GM12878 (cell line): ENCODE measurements around the gene HDAC8. TPM values are rescaled to one million over a fixed set of nuclear protein-coding genes. Genes with fewer than 3 reads are reported as not detected.

Experiments used
- ATF3 ChIP-seq: IDR thresholded peaks from 2 replicates; pipeline ENCODE4 v1.6.1; 2011; ENCODE audit warnings: low read depth, mild to moderate bottlenecking, low read length, moderate library complexity, borderline replicate concordance; ENCODE audit errors: extremely low read depth
- ATF7 ChIP-seq: fragments of 450-650 bp; IDR thresholded peaks from 2 replicates; pipeline ENCODE4 v1.6.1; 2016; ENCODE audit warnings: low read depth, mild to moderate bottlenecking
- BHLHE40 ChIP-seq, 2 experiments: fragments of 450-650 bp in 1 of 2; IDR thresholded peaks; 2 replicates each; pipeline ENCODE4 v1.6.1; 2011 to 2017; ENCODE audit warnings: low read depth in 2 of 2, borderline replicate concordance in 1 of 2, improper control_type of control experiment in 1 of 2, low read length in 1 of 2, mild to moderate bottlenecking in 1 of 2
- CREM ChIP-seq: IDR thresholded peaks from 2 replicates; pipeline ENCODE4 v1.6.1; 2014; ENCODE audit warnings: antibody characterized with exemption, low read depth
- DPF2 ChIP-seq: fragments of 450-650 bp; IDR thresholded peaks from 2 replicates; pipeline ENCODE4 v1.6.1; 2017; ENCODE audit warnings: mild to moderate bottlenecking
- EP300 ChIP-seq, 2 experiments: fragments of 150-350 bp in 1 of 2; IDR thresholded peaks; 2 replicates each; pipeline ENCODE4 v1.6.1; 2011 to 2012; ENCODE audit warnings: low read depth in 2 of 2, low read length in 2 of 2, borderline replicate concordance in 1 of 2, improper control_type of control experiment in 1 of 2, inconsistent platforms in 1 of 2; ENCODE audit not compliant: control insufficient read depth in 1 of 2
- ESRRA ChIP-seq: IDR thresholded peaks from 2 replicates; pipeline ENCODE4 v1.6.1; 2012; ENCODE audit warnings: mild to moderate bottlenecking, low read length, improper control_type of control experiment
- IKZF1 ChIP-seq: fragments of 450-650 bp; conservative IDR thresholded peaks from 2 replicates; pipeline ENCODE4 v1.6.1; 2017; ENCODE audit warnings: antibody characterized with exemption, mild to moderate bottlenecking
- IKZF2 ChIP-seq, 2 experiments: fragments of 450-650 bp; IDR thresholded peaks; 2 replicates each; pipeline ENCODE4 v1.6.1; 2017; ENCODE audit warnings: mild to moderate bottlenecking in 2 of 2, moderate library complexity in 2 of 2
- LARP7 ChIP-seq: fragments of 450-650 bp; IDR thresholded peaks from 2 replicates; pipeline ENCODE4 v1.6.1; 2017; ENCODE audit warnings: mild to moderate bottlenecking
- MEF2B ChIP-seq: fragments of 450-650 bp; IDR thresholded peaks from 2 replicates; pipeline ENCODE4 v1.6.1; 2018; ENCODE audit warnings: mild to moderate bottlenecking, moderate library complexity; ENCODE audit not compliant: partially characterized antibody, poor library complexity, severe bottlenecking
- NFIC ChIP-seq: IDR thresholded peaks from 2 replicates; pipeline ENCODE4 v1.6.1; 2012; ENCODE audit warnings: low read depth, mild to moderate bottlenecking, inconsistent platforms, low read length, moderate library complexity
- NFXL1 ChIP-seq: fragments of 450-650 bp; IDR thresholded peaks from 2 replicates; pipeline ENCODE4 v1.6.1; 2017; ENCODE audit warnings: antibody characterized with exemption, mild to moderate bottlenecking, borderline replicate concordance
- NRF1 ChIP-seq: conservative IDR thresholded peaks from 2 replicates; pipeline ENCODE4 v1.6.1; 2011; ENCODE audit warnings: mild to moderate bottlenecking, low read depth, low read length, improper control_type of control experiment
- POLR2AphosphoS2 ChIP-seq: IDR thresholded peaks from 2 replicates; pipeline ENCODE4 v1.6.1; 2011; ENCODE audit warnings: low read depth, mild to moderate bottlenecking, low read length, improper control_type of control experiment, moderate library complexity
- POU2F2 ChIP-seq: IDR thresholded peaks from 3 replicates; pipeline ENCODE4 v1.6.1; 2011; ENCODE audit warnings: low read depth, mild to moderate bottlenecking, low read length, borderline replicate concordance
- RAD21 ChIP-seq: IDR thresholded peaks from 2 replicates; pipeline ENCODE4 v1.6.1; 2011; ENCODE audit warnings: mild to moderate bottlenecking, low read depth, low read length, moderate library complexity; ENCODE audit not compliant: insufficient read depth
- RFX5 ChIP-seq: IDR thresholded peaks from 2 replicates; pipeline ENCODE4 v1.6.1; 2011; ENCODE audit warnings: low read depth, low read length, improper control_type of control experiment
- RUNX3 ChIP-seq: IDR thresholded peaks from 2 replicates; pipeline ENCODE4 v1.6.1; 2012; ENCODE audit warnings: low read length, inconsistent platforms
- SKIL ChIP-seq: fragments of 450-650 bp; IDR thresholded peaks from 2 replicates; pipeline ENCODE4 v1.6.1; 2017; ENCODE audit warnings: mild to moderate bottlenecking, low read depth, inconsistent platforms; ENCODE audit not compliant: poor library complexity, severe bottlenecking
- SMARCA5 ChIP-seq: fragments of 450-650 bp; IDR thresholded peaks from 2 replicates; pipeline ENCODE4 v1.6.1; 2017; ENCODE audit warnings: mild to moderate bottlenecking
- STAT1 ChIP-seq: fragments of 450-650 bp; conservative IDR thresholded peaks from 2 replicates; pipeline ENCODE4 v1.6.1; 2014; ENCODE audit warnings: antibody characterized with exemption, mild to moderate bottlenecking
- SUPT20H ChIP-seq: IDR thresholded peaks from 2 replicates; pipeline ENCODE4 v1.6.1; 2011; ENCODE audit warnings: low read depth, mild to moderate bottlenecking, low read length, moderate library complexity, borderline replicate concordance; ENCODE audit not compliant: control insufficient read depth
- WRNIP1 ChIP-seq: IDR thresholded peaks from 2 replicates; pipeline ENCODE4 v1.6.1; 2011; ENCODE audit warnings: low read depth, low read length, improper control_type of control experiment, borderline replicate concordance
- YY1 ChIP-seq: IDR thresholded peaks from 2 replicates; pipeline ENCODE4 v1.6.1; 2011; ENCODE audit warnings: low read depth, mild to moderate bottlenecking, low read length
- ZBTB33 ChIP-seq: fragments of 450-650 bp; IDR thresholded peaks from 2 replicates; pipeline ENCODE4 v1.6.1; 2017; ENCODE audit warnings: mild to moderate bottlenecking
- ZZZ3 ChIP-seq: IDR thresholded peaks from 2 replicates; pipeline ENCODE4 v1.6.1; 2011; ENCODE audit warnings: low read depth; ENCODE audit not compliant: control insufficient read depth, insufficient read length
- polyA plus RNA-seq, 11 experiments: library from polyadenylated mRNA; depleted of rRNA in 4 of 11; unstranded in 6 of 11; stranded (reverse) in 5 of 11; fragments of >200 nt; fragmentation: Nextera tagmentation in 4 of 11; fragmentation: Illumina TruSeq in 1 of 11; extraction: Ambion mirVana in 4 of 11; extraction: Trizol in 1 of 11; gene quantifications; 1 replicate in 1 of 11; 2 replicates in 10 of 11; pipeline versions ENCODE4 v1.2.1 to v1.2.3, GENCODE V29; 2011 to 2016; ENCODE audit warnings: inconsistent platforms in 2 of 11, missing spikeins in 2 of 11, low read depth in 1 of 11
- total RNA-seq, 4 experiments: library from RNA; depleted of rRNA in 3 of 4; stranded (reverse); fragments of >200 nt in 3 of 4; fragmentation: Illumina TruSeq in 1 of 4; extraction: Trizol in 1 of 4; gene quantifications; 2 replicates each; pipeline versions ENCODE4 v1.2.1 to v1.2.3, GENCODE V29; 2013 to 2021

The HDAC8 gene
- total and polyA plus RNA-seq, 10 of the 15 experiments (the other 5 are each of a cell fraction or from before 2014, with no cell fraction given): 18.1 to 34.7 (median 29.1) TPM

DNA sequence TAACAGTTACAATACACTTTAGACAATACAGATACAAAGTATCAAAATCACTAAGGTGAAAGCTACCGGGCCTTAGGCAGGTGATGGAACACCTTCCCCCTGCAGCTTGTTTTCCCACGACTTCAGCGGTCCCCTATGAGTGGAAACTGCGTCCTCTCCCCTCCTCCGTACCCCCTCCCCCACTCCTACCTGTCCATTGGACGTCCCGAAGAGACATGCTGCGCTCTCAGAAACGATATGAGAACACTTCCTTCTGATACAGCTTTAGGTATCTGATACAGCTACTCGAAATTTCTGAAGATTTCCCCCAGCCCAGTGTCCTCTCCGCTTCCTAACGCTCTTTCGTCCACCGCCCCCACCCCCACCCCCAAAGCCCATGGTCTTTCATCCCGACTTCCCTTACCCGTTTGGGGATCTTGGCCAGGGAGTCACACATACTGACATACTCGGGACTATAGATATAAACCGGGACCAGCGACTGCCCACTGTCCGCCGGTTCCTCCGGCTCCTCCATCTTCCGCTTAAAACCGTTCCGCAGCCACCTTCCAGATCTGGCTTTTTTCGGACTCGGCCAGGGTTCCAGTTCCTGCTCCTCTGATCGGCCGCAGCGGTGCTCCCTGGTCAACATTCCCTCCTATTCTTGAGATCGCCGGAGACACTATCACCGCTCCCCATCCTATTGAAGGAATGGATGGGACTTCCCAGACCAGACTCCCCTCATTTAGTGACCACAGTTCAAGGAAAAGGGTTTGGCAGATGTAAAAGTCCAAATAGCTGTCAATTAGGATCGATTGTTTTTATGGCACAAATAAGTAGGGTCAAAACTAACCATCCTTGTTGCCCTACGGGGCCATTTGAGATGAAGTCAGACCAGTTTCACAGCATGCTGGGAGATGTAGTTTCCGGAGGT is at the start of gene HDAC8 (continued):
- TF ChIP-seq LARP7 (0 out of 2 replicates have a peak, but pooled peaks have one; percentile 47), ESRRA (no peak), MEF2B (no peak), CREM (peak; percentile 87), ZBTB33 (no peak), YY1 (peak; percentile 53; the same call in 1 of the 2 replicates), SMARCA5 (no peak), RFX5 (no peak), IKZF2 (IDR thresholded peaks at IDR 0.05) (peak in 1 of 2 experiments; percentile 19; a peak in 1 of 4 replicates), SUPT20H (no peak), RUNX3 (peak; percentile 72), POLR2AphosphoS2 (no peak), SKIL (no peak), NFIC (no peak; the same call in 1 of the 2 replicates), STAT1 (peak; percentile 77; the same call in 1 of the 2 replicates), BHLHE40 (IDR thresholded peaks at IDR 0.05; ENCODE audit: borderline replicate concordance in 1 of 2, low read depth in 2 of 2, low read length in 1 of 2) (no peak), POU2F2 (0 out of 3 replicates have a peak, but pooled peaks have one; percentile 19), NRF1 (no peak), DPF2 (no peak), ZZZ3 (peak; percentile 73), RAD21 (no peak), IKZF1 (peak; percentile 93), ATF7 (peak; percentile 58), WRNIP1 (no peak), EP300 (IDR thresholded peaks at IDR 0.05; ENCODE audit: borderline replicate concordance in 1 of 2, control insufficient read depth in 1 of 2, low read depth in 2 of 2, low read length in 2 of 2) (no peak), ATF3 (no peak), NFXL1 (no peak)
